Osteocyte (in vitro differentiated cells): Measurements from ENCODE around the gene LDB2. TPM values are rescaled to one million over a fixed set of nuclear protein-coding genes. Genes with fewer than 3 reads are reported as not detected.

ENCODE experiments used
- DNase-seq: peaks from one replicate; pipeline ENCODE4 v3.0.0; 2021; ENCODE audit warnings: mixed read lengths; ENCODE audit not compliant: unreplicated experiment; ENCODE audit errors: extremely low spot score
- H3K27ac Mint-ChIP-seq: one replicate; pipeline ENCODE4 v1.8.0; 2021; ENCODE audit warnings: mild to moderate bottlenecking, mixed read lengths; ENCODE audit not compliant: unreplicated experiment
- H3K27me3 Mint-ChIP-seq: one replicate; pipeline ENCODE4 v1.8.0; 2021; ENCODE audit warnings: mixed read lengths; ENCODE audit not compliant: unreplicated experiment
- H3K36me3 Mint-ChIP-seq: one replicate; pipeline ENCODE4 v1.8.0; 2021; ENCODE audit warnings: mixed read lengths; ENCODE audit not compliant: unreplicated experiment
- H3K4me1 Mint-ChIP-seq: one replicate; pipeline ENCODE4 v1.8.0; 2021; ENCODE audit warnings: mixed read lengths; ENCODE audit not compliant: unreplicated experiment
- H3K4me3 Mint-ChIP-seq: one replicate; pipeline ENCODE4 v1.8.0; 2021; ENCODE audit warnings: mild to moderate bottlenecking, moderate library complexity, mixed read lengths; ENCODE audit not compliant: unreplicated experiment
- H3K9me3 Mint-ChIP-seq: one replicate; pipeline ENCODE4 v1.8.0; 2021; ENCODE audit warnings: mixed read lengths; ENCODE audit not compliant: unreplicated experiment
- total RNA-seq: library from RNA; stranded (reverse); gene quantifications from 2 replicates; pipeline ENCODE4 v1.2.1, GENCODE V29; 2021
- TF ChIP-seq, protein P1 (sequence below): fragments of 200-600 bp; sonication (generic); IDR thresholded peaks from 2 replicates; pipeline ENCODE4 v1.5.0; 2021; ENCODE audit warnings: antibody characterized with exemption, mild to moderate bottlenecking, moderate library complexity

The LDB2 gene
- total RNA-seq, 1 donor from 2014 or later: 8.7 TPM

DNA sequence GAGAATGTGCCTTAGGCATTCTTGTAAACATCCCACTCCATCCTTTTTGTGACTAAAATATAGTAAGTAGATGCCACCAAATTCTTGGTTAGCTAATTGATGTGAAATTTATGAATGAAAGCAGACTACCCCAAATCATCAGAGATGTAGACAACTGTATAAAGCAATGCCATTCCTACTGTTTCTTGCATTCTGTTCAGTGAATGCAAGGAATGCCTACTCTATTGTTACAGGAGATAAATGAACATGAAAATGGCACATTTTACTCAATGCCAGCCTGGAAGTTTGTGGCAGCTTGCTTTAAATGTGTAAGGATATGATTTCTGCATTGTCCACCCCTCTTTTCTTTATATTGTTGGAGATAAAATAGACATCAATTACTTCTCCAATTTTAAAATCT lies 317.9 kb downstream of the LDB2 start:
- H3K36me3 Mint-ChIP-seq: no peaks in the 10 kb centered on the region
- no peak overlapping the region for H3K27ac Mint-ChIP-seq
- no peak overlapping the region for H3K4me3 Mint-ChIP-seq
- DNase-seq: no peak
- TF ChIP-seq, protein P1, sequence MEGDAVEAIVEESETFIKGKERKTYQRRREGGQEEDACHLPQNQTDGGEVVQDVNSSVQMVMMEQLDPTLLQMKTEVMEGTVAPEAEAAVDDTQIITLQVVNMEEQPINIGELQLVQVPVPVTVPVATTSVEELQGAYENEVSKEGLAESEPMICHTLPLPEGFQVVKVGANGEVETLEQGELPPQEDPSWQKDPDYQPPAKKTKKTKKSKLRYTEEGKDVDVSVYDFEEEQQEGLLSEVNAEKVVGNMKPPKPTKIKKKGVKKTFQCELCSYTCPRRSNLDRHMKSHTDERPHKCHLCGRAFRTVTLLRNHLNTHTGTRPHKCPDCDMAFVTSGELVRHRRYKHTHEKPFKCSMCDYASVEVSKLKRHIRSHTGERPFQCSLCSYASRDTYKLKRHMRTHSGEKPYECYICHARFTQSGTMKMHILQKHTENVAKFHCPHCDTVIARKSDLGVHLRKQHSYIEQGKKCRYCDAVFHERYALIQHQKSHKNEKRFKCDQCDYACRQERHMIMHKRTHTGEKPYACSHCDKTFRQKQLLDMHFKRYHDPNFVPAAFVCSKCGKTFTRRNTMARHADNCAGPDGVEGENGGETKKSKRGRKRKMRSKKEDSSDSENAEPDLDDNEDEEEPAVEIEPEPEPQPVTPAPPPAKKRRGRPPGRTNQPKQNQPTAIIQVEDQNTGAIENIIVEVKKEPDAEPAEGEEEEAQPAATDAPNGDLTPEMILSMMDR: no peak
- no peaks in the 10 kb centered on the region for H3K27me3 Mint-ChIP-seq
- H3K4me1 Mint-ChIP-seq: peaks cover 3% of the 10 kb centered on the region
- peaks cover 4% of the 10 kb centered on the region for H3K9me3 Mint-ChIP-seq

DNA sequence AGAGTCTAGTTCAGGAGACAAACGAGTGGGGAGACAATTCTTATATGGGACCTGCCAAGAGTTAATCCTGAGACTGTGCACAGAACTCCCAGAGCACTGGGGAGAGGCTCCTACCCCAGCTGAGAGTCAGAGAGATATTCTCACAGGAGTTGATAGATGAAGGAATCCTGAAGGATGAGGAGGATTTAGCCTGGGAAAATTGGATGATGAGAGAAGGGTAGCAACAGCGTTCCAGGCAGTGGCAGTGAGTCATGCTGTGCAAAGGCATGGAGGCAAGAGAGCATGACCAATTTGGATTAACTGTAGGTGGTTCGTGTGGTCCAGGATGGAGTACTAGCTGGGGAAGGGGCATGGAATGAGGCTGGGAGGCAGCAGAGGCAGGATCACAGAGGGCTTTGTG lies 318.6 kb downstream of the LDB2 start:
- Mint-ChIP-seq H3K4me3 (no peak overlapping the region), H3K27ac (no peak overlapping the region)
- no peak for DNase-seq

DNA sequence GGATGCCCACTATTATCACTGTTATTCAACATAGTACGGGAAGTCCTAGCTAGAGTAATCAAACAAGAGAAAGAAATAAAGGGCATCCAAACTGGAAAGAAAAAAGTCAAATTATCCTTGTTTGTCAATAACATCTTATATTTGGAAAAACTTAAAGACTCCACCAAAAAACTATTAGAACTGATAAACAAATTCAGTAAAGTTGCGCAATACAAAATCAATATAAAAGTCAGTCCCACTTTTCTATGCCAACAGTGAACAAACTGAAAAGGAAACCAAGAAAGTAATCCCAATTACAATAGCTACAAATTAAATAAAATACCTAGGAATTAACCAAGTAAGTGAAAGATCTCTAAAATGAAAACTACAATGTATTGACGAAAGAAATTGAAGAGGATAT lies 321.3 kb downstream of the LDB2 start:
- Mint-ChIP-seq H3K36me3 (no peaks in the 10 kb centered on the region), H3K4me1 (peaks cover 9% of the 10 kb centered on the region), H3K4me3 (no peak overlapping the region), H3K27ac (no peak overlapping the region), H3K27me3 (no peaks in the 10 kb centered on the region), H3K9me3 (peaks cover 4% of the 10 kb centered on the region)
- TF ChIP-seq, protein P1: no peak
- no peak for DNase-seq

More for the DNA sequence above, 318.6 kb downstream of the LDB2 start:
- no peaks in the 10 kb centered on the region for H3K27me3 Mint-ChIP-seq
- H3K4me1 Mint-ChIP-seq: peaks cover 3% of the 10 kb centered on the region
- TF ChIP-seq, protein P1: no peak
- H3K36me3 Mint-ChIP-seq: no peaks in the 10 kb centered on the region
- peaks cover 4% of the 10 kb centered on the region for H3K9me3 Mint-ChIP-seq

DNA sequence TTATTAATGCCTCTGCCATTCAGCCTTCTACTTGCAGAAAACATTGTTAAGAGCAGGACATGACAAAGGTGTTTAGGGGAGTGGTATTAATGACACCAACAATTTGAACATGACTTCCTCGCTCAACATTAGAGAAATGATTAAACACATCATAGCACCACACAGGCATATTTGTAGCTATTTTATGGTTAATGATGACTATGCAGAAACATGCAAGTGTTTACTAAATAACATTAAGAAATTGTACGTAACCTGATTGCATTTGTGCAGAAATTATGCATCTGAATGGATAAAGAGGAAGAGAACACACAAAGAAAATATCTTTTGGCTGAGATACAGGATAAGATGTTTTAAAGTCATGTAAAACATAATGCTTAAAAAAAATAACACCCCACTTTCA lies 323.5 kb downstream of the LDB2 start:
- Mint-ChIP-seq H3K27me3 (no peaks in the 10 kb centered on the region), H3K36me3 (no peaks in the 10 kb centered on the region), H3K4me3 (no peak overlapping the region), H3K9me3 (peaks cover 4% of the 10 kb centered on the region), H3K4me1 (peaks cover 9% of the 10 kb centered on the region), H3K27ac (no peak overlapping the region)
- TF ChIP-seq, protein P1: no peak
- no peak for DNase-seq

DNA sequence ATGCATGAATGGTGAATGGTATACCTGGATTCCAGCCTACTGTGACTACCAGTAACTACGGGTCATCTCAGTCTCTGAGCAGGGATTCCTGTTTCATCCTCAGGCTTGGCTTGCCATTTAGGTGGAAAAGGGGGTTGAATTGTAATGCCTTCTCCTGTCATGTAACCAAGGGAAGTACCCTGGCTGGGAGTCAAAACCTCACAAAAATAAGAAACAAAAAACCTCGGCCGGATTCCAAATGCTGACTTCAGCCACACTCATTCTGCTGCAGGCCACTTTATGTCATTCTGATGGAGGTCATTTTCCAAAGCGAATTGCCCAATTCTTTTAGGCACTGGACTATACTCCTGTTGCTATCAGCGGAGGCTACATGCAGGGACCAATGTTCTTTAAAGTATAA lies 324.7 kb downstream of the LDB2 start:
- Mint-ChIP-seq H3K36me3 (no peaks in the 10 kb centered on the region), H3K4me3 (no peak overlapping the region), H3K27me3 (no peaks in the 10 kb centered on the region), H3K27ac (no peak overlapping the region), H3K4me1 (peaks cover 9% of the 10 kb centered on the region), H3K9me3 (peaks cover 3% of the 10 kb centered on the region)
- DNase-seq: no peak
- TF ChIP-seq, protein P1: no peak
